GM19239 (cell line): Measurements from ENCODE around the gene RMI2.
"Not testable (repeated sequence)": the region's sequence is repeated elsewhere in the genome, so short reads cannot be mapped to it uniquely, and the experiment has no call there.

Experiments used
- DNase-seq: peaks from one replicate; pipeline ENCODE4 v3.0.0; 2011; ENCODE audit warnings: low spot score; ENCODE audit not compliant: insufficient read length
- FAIRE-seq: peaks from 2 replicates; lab custom pipeline; 2011; peaks lifted over from hg19 to GRCh38; lab: Jason Lieb, UNC

The RMI2 gene

DNA sequence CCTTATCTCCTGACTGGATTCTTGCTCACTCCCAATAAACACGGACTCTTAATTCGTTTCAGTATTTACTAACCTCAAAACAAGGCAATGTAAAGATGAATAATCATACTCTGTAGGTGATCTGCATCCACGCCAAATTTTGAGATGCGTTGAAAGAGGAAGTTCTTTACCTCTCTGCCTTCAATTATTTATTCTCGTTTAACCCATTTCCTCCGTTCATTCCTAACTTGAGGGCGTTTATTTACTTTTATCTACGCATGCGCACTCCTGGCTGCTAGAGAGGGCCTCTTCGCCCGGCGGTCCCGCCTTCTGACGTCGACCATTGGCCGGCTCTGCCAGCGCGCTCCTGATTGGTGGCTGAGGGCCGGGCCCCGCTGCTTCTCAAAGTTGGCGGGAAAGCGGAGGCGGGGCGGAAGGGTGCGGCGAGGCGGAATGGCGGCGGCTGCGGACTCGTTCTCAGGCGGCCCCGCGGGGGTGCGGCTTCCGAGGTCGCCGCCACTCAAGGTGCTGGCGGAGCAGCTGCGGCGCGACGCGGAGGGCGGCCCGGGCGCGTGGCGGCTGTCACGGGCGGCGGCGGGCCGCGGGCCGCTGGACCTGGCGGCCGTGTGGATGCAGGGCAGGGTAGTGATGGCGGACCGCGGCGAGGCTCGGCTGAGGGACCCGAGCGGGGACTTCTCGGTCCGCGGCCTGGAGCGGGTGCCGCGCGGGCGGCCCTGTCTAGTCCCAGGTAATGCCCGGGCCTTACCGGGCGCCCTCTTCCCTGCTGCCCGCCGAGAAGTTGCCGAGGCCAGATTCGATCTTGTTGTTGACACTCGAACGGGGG lies at the start of gene RMI2:
Gene RMI2 (plus strand): TSS at position 420 of the 823 bp plus-strand sequence. CDS start 13 bp downstream, at position 433.
- DNase-seq, result peak; percentile 99
- peak; percentile 92 for FAIRE-seq

DNA sequence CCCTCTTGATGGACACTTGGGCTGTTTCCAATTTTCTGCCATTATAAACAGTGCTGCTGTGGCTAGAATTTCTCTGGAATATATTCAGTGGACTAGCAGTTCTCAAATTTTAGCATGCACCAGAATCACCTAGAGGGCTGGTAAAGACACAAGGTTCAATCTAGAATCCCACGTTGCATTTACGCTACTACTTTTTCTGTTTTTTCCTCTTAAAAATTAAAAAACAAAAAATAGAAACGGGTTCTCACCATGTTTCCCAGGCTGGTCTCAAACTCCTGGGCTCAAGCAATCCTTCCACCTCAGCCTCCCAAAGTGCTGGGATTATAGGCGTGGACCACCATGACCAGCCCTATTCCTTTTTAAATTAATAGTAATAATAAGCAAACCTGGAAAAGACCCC lies 49.6 kb upstream of the RMI2 start:
- DNase-seq, result no peak
- FAIRE-seq, result no peak

DNA sequence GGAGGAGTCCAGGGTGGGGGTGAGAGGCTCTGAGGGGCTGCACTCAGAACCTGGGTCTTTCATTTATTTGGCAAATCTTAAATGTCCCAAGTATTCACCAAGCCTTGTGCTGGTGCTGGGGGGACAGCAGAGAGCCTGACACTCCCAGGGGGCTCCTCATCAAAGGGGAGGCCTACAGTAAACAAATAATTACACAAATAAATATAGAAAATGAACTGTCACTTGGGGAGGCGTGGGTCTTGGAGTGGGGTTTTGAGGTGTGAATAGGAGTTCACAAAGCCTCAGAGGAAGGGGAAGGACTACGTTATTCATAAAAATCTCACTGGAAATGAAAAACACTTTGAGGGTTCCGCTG lies 48.9 kb upstream of the RMI2 start:
- FAIRE-seq, result no peak
- DNase-seq, result no peak

DNA sequence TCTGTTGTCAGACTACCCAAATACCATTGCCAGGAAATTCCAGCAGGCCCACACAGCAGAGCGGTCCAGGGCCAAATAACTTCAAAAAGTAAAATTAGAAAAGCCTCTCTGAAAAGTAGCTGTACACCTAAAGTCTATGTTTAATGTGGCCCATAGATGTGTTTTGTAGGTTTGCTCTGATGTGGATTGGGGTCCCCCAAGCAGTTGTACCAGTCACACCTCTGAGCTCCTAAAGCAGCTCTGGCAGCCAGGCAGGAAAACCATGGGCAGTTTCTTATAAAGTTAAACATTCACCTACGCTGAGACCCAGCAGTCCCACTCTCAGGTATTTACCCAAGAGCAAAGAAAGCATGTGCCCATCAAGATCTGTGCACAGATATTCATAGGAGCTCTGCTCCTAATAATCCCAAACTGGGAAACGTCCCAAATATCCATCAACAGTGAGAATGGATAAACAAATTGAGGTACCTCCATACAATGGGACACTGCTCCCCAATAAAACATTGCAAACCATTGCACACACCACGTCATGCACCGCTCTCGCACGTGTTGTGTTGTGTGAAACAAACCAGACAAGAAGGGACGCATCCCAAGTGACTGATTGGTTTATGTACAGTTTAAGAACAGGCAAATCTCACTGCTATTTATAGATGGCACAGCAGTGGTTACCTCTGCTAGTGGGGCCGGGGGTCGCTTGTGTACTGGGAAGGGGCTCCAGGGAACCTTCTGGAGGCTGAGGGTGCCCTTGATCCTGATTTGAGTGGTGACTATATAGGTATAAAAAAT lies 48.4 kb upstream of the RMI2 start:
- DNase-seq, result no peak
- peak; percentile 66 for FAIRE-seq

DNA sequence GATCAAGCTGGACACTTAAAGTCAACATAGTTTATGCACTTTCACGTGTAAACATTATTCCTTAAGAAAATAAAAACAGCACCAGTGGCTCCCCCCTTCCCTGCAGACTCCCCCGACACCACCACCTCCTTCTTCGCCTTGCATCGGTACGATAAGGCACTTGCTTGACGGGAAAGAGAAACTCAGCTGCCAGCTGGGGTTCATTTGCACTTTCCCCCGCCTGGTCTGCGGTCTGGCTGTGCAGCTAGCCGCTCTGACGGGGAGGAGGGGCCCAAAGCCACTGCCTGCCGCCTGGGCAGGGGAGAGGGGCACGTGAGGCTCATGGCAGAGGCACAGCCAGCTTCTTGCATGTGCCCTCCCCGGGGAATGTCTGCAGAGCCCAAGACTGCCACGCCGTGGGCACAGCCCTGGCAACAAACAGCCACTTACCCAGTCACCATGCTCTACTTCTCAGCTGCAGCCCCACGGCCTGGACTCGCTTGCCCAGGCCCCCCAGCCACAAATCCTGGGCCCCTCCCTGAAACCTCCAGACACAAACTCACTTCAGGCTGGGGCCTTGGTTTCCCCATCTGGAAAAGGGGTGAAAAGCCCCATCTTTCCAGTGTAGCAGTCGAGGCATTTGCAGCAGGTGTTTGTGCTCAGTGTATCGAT lies 47.6 kb upstream of the RMI2 start:
- peak; percentile 95 for FAIRE-seq
- peak; percentile 60 for DNase-seq

DNA sequence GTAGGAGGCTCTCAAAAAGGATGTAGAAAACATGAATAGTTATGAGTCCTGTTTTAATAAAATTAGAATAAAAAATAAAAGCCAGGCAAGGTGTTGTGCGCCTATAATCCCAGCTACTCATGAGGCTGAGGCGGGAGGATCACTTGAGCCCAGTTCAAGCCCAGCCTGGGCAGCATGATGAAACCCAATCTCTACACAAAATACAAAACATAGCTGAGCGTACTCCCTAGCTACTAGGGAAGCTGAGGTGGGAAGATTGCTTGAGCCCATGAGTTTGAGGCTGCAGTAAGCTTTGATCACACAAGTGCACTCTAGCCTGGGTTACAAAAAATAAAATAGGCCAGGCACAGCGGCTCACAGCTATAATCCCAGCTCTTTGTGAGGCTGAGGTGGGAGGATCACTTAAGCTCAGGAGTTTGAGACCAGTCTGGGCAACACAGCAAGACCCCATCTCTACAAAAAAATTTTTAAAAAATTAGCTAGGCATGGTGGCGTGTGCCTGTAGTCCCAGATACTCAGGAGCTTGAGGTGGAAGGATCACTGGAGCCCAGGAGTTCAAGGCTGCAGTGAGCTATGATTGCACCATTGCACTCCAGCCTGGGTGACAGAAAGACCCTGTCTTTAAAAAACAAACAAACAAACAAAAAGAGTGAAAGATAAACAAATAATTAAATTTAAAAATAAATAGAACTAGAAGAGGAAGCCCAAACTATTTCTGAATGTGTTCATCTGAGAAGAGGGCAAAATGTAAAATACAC lies 46.9 kb upstream of the RMI2 start:
- DNase-seq (no peak), FAIRE-seq (peak; percentile 37)

DNA sequence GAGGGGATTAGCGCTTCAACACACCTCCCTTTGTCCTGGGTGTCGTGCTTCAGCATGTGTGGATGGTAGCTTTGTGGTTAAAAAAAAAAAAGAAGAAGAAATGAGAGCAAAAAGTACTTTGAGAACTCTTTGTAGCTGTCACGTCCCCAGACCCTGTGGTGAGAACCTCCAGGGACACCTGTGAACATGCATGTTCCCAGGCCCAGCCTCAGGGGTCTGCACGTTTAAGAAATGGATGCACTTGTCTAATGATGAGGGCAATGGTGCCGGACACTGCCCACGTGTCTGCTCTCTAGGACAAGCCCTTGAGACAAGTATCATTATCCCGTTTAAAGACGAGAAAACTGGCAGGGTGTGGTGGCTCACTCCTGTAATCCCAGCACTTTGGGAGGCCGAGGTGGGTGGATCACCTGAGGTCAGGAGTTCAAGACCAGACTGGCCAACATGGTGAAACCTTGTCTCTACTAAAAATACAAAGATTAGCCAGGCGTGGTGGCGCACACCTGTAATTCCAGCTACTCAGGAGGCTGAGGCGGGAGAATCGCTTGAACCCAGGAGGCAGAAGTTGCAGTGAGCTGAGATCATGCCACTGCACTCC lies 46.2 kb upstream of the RMI2 start:
- DNase-seq, result not testable (repeated sequence)

DNA sequence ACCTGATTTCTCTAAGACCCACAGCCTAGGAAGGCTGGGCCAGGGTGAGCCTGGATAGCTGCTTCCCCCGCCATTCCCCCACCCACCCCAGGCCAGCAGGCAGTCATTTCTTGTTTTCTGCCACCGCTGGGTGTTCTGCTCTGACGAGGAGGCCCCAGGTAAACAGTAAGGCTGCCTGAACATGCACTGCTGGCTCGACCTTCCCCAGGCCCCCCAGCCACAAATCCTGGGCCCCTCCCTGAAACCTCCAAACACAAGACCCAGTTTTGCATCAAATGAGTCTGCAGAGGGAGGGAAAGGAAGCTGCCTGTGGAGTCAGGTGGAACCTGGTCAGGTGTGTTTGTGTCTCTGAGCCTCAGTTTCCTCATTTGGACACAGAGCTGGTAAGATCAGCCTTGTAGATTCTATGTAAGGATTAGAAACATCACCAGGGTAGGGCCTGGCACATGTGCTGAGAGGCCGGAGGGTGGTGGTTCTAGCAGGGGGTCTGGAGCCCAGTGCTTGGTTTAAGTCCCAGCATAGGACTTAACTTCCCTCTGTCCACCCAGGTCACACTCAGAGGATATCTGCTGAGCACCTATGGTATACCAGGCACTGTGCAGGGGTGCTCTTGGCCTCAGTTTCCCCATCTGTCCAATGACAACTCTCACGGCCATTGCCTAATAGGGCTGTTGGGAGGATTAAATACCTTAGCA lies 45.2 kb upstream of the RMI2 start:
- DNase-seq (no peak), FAIRE-seq (no peak)

More for the DNA sequence above, 46.2 kb upstream of the RMI2 start:
- not testable (repeated sequence) for FAIRE-seq

DNA sequence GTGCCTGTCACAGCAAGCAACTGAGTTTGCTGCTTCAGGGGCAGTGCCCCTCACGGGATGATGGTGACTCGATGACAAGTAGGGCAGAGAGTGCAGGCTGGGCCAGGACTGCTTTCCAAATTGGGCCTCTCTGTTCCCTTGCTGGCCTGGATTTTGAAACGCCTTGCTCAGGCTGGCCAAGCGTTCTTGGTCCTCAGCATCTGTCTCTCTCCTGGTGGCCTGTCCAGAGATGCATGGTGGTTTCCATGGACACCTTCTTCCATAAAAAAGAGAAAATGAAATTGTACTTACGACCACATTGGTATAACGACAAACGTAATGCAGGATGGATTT lies 44.7 kb upstream of the RMI2 start:
- no peak for DNase-seq
- no peak for FAIRE-seq

DNA sequence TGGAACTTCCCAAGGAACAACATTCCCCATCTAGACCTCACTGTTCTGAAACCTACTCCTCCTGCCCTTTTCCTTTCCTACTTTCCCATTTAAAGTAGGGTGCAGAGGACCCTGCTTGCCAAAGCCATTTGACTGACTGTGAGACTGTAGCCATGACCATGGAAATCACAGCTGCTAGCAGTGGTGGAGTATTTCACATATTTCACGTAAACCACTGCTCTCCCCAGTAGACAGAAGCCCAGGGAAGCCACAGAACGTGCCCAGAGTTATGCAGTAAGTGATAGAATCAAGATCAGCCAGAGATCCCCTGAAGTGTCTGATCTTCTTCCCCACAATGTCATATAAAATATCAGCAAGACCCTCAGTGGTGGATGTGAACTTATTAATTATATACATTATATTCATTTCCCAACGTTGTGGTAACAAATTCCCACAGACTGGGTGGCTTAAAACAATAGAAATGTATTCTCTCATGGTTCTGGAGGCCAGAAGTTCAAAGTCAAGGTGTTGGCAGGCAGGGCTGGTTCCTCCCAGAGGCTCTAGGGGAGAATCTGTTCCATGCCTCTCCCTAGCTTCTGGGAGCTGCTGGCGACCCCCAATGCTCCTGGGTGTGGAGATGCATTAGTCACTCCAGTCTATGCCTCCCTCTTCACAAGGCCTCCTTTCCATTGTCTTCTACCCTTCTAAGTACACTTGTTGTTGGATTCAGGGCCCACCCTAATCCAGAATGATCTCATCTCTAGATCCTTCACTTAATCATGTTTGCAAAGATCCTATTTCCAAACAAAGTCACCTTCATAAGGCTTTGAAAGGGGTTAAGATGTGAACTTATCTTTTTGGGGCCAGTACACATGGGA lies 43.4 kb upstream of the RMI2 start:
- FAIRE-seq, result no peak

DNA sequence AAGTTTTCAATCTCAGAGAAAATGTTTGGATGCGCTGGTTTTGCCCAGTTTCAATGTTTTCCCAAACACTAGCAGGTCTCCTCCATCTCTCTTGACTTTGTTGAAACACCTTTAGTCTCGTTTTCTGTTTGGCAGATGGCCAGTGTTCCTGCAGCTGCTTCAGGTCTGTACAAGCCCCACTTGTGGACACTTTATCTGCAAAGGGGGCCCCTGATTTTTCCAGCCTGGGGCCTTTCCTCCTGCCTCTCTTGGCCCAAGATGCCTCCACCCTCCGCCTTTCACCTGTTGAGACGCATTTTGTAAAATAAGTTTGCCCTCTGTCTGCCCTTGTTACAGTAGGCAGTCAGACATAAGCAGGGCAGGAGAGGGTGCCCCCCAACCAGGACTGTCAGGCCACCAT lies 42.3 kb upstream of the RMI2 start:
- FAIRE-seq (no peak), DNase-seq (no peak)

More for the DNA sequence above, 43.4 kb upstream of the RMI2 start:
- no peak for DNase-seq

DNA sequence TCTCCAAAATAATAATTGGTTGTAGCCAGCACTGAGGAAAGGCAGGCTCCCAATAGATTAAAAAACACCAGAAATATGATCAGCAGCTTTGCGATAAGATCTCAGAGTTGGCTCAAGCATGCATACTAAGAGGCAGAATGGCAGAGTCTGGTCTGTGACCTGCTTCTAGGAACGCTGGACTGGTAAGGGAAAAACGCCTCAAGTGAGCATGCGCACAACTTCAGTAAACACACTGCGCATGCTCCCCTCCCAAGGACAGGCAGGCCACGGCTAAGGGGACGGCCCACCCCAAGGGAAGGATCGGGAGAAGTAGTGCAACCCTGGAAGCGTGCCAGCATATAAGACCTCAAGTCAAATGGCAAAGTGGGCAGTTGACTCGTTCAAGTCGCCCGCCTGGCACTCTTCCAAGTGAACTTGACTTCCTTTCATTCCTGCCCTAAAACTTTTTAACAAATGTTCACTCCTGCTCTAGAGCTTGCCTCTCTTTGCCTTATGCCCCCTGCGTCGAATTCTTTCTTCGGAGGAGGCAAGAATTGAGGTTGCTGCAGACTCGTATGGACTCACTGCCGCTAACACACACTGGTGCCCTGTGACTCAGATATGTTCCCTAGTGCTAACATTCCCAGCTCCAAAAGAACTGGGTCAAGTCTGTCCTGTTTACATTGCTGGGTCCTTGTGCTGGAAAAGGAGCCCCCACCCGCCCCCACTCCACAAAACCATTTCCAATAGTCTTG lies 41.7 kb upstream of the RMI2 start:
- DNase-seq, result no peak
- FAIRE-seq, result no peak

DNA sequence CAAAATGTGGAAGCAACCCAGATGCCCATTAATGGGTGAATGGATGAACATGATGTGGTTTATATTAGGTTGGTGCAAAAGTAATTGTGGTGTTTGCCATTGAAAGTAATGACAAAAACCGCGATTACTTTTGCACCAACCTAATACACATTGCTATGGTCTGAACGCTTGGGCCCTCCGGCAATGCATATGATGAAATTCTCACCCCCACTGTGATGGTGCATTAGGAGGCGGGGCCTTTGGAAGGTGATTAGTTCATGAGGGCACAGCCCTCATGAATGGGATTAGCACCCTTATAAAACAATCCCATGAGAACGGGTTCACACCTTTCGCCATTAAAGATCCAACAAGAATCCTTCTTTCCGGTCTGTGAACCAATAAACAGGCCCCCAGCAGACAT lies 38.9 kb upstream of the RMI2 start:
- FAIRE-seq, result no peak
- DNase-seq, result no peak

DNA sequence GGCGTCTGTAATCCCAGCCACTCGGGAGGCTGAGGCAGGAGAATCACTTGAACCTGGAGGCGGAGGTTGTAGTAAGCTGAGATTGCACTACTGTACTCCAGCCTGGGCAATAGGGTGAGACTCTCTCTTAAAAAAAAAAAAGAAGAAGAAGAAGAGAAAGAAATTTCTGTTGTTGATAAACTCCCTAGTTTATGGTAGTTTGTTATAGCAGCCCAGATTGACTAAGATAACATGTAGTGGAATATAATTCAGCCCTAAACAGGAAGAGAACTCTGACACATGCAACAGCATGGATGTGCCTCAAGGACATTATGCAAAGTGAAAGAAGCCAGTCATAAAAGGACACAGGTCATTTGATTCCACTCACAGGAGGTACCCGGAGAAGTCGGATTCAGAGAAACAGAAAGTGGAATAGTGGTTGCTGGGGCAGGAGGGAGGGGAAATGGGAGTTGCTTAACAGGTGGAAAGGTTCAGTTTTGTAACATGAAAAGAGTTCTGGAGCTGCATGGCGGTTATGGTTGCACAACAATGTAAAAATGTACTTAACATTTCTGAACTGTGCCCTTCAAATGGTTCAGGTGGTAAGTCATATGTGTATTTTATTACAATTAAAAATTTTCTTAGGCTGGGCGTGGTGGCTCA lies 38.1 kb upstream of the RMI2 start:
- no peak for DNase-seq
- no peak for FAIRE-seq

DNA sequence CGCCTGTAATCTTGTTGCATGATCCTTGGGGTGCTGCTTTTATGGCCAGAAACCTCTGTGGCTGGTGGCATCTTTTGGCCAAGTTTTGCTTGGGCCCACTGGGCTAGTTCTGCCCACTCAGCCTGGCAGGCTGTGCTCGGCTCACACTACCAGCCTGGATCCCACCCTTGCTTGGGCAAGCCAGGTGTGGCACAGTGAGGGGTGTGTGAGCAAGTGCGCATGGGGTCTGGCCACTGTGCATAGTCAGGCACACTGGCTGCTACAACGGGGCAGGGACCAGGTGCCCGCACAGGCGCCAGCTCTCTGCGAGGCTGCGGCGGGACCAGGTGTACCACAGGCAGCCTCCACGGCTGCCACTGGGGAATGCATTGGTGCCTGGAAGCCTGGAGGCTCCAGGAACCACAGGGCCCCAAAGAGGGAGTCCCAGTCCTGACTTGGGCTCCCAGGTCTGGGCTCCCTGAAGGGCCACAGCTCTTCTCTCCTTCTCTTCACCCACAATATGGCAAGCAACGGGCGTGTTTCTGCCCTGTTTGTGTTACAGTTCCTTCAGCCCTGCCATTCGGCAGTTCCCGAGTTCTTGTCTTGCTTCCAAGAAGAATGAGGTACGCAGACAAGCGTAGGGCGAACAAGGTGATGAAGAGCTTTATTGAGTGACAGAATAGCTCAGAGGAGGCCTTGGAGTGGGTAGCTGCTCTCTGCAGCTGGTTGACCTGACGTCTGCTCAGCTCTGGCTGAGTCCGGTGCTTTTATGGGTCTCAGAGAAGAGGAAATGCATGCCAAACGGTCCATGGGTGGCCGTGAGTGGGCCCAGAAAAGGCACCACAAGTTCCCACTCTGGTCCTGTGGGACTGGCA lies 37.4 kb upstream of the RMI2 start:
- FAIRE-seq (no peak), DNase-seq (no peak)

DNA sequence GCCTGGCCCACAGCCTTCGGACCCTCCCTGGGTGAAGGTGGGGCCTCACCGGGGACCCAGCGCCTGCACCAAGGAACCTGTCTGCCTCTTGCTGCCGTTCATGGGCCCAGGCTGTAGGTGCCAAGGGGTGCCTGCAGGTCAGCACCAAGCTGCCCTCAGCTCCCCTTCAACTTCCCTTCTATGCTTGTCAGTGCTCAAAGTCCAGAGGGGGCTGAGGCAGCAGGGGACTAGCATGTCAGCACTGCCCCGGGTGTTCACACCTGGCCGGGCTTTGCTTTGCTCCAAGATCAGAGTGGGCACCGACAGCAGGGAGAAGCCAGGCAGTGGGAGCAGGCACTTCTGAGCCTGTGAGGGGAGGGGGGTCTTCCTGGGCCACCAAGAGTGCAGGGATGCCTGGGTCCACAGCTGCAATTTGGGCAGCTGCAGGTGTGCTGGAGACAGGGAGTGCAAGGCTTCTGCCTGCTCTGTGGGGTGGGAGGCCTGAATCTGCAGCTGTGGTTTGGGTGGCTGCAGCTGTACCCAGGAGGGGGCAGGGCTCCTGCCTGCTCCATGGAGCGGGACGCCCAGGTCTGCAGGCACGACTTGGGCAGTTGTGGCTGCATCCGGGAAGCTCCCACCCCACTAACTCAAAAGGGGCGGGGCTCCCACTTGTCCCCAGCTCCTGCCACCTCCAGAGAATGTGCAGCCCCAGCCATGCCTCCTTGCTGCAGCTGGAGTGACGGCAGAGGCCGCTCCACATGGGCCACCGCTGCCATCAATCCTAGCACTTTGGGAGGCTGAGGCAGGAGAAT lies 36.6 kb upstream of the RMI2 start:
- DNase-seq (no peak), FAIRE-seq (no peak)
